Upper lobe of left lung (tissue), 6 donors: ENCODE results near the gene COL3A1. TPM values are rescaled to one million over a fixed set of nuclear protein-coding genes. Genes with fewer than 3 reads are reported as not detected.

Experiments
- ATAC-seq, 2 donors: fragments of 200-7000 bp; cut with Tn5 transposase; one replicate each; pipeline ENCODE4 v1.9.1; 2022; ENCODE audit warnings: mild to moderate bottlenecking in 2 of 2, moderate library complexity in 2 of 2; ENCODE audit not compliant: low FRiP score in 2 of 2
- DNase-seq, 2 donors: peaks; one replicate each; pipeline ENCODE4 v3.0.0-alpha.2; 2019 to 2020
- H3K27ac ChIP-seq, 4 donors: fragments of 200-600 bp; sonication (generic); one replicate each; pipeline ENCODE4 v1.5.1; 2016 to 2019
- H3K27me3 ChIP-seq, 4 donors: fragments of 200-600 bp; sonication (generic); one replicate each; pipeline ENCODE4 v1.5.1; 2017 to 2019
- H3K36me3 ChIP-seq, 4 donors: fragments of 200-600 bp; sonication (generic); one replicate each; pipeline ENCODE4 v1.5.1; 2016 to 2019
- H3K4me1 ChIP-seq, 4 donors: fragments of 200-600 bp; sonication (generic); one replicate each; pipeline ENCODE4 v1.5.1; 2018 to 2019
- H3K4me3 ChIP-seq, 4 donors: fragments of 200-600 bp; sonication (generic); one replicate each; pipeline ENCODE4 v1.5.1; 2017 to 2019; ENCODE audit warnings: mild to moderate bottlenecking in 2 of 4, moderate library complexity in 1 of 4
- H3K9me3 ChIP-seq, 4 donors: fragments of 200-600 bp; sonication (generic); one replicate each; pipeline ENCODE4 v1.5.1; 2018 to 2019
- EP300 ChIP-seq, 4 donors: sonication (generic); formaldehyde crosslinking; IDR thresholded peaks; one replicate each; pipeline ENCODE4 v1.5.1; 2017; ENCODE audit warnings: antibody characterized with exemption in 4 of 4, control low read depth in 2 of 4
- POLR2A ChIP-seq, 4 donors: fragments of 450-650 bp; IDR thresholded peaks; one replicate each; pipeline ENCODE4 v1.5.1; 2016 to 2017; ENCODE audit warnings: antibody characterized with exemption in 4 of 4, mild to moderate bottlenecking in 2 of 4
- POLR2AphosphoS5 ChIP-seq, 2 donors: sonication (generic); formaldehyde crosslinking; IDR thresholded peaks; one replicate each; pipeline ENCODE4 v1.5.1; 2017; ENCODE audit warnings: antibody characterized with exemption in 2 of 2
- WGBS, 2 donors: methylation state at CpG; one replicate each; pipeline ENCODE4 v1.1.5; 2017 to 2018; 5-methylcytosine and 5-hydroxymethylcytosine counted together
- total RNA-seq, 6 donors: library from RNA; depleted of rRNA in 4 of 6; stranded (reverse); fragments of >200 nt in 4 of 6; gene quantifications; one replicate each; pipeline versions ENCODE4 v1.1.0 to v1.2.1, GENCODE V29; 2016 to 2021
- TF ChIP-seq, protein P1 (sequence below), 6 experiments: fragments of 450-650 bp in 4 of 6; fragments of 200-600 bp in 2 of 6; sonication (generic) in 2 of 6; IDR thresholded peaks; one replicate each; pipeline ENCODE4 v1.5.1; 2016 to 2019; ENCODE audit warnings: antibody characterized with exemption in 6 of 6
- donor health status: DM: no; HTN: no; CAD: no; lungs with moderate emphysema.
- donor health status: DM: no; HTN: yes; CAD: no; lungs with severe emphysema.

The COL3A1 gene
- total RNA-seq, 6 donors from 2014 or later, result 41.1 to 508 (median 122) TPM

DNA sequence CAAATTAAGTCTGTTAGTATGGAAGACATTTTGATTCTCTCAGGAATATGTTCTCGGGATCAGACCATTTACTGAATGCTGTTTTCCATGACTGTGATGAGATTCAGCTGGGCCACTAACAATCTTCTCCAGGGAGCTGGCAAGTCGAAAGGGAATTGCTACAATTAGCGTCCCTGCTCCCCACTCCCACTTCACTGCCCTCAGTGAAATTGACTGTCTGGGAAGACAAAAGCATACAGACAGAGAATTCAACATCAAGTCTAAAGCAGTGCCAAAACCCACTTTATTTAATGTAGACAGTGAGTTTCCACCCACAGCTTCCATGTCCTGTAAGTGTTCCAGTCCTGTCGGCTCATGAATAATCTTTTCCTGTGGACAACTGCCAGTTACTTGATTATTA lies 34.0 kb upstream of the COL3A1 start:
- H3K4me1 ChIP-seq, result no peaks in the 10 kb centered on the region
- H3K27me3 ChIP-seq, result no peaks in the 10 kb centered on the region
- peak in 1 of 2 donors; percentile 28 for ATAC-seq
- DNase-seq, result no peak
- no peak overlapping the region for H3K4me3 ChIP-seq
- H3K27ac ChIP-seq, result no peak overlapping the region
- 62 to 64% methylated on average over 4 of the region's 4 CpGs for WGBS, 2 donors
- H3K36me3 ChIP-seq, result no peaks in the 10 kb centered on the region
- TF ChIP-seq EP300 (IDR thresholded peaks at IDR 0.05) (no peak), POLR2A (IDR thresholded peaks at IDR 0.05) (no peak), POLR2AphosphoS5 (IDR thresholded peaks at IDR 0.05) (no peak)
- TF ChIP-seq, protein P1, sequence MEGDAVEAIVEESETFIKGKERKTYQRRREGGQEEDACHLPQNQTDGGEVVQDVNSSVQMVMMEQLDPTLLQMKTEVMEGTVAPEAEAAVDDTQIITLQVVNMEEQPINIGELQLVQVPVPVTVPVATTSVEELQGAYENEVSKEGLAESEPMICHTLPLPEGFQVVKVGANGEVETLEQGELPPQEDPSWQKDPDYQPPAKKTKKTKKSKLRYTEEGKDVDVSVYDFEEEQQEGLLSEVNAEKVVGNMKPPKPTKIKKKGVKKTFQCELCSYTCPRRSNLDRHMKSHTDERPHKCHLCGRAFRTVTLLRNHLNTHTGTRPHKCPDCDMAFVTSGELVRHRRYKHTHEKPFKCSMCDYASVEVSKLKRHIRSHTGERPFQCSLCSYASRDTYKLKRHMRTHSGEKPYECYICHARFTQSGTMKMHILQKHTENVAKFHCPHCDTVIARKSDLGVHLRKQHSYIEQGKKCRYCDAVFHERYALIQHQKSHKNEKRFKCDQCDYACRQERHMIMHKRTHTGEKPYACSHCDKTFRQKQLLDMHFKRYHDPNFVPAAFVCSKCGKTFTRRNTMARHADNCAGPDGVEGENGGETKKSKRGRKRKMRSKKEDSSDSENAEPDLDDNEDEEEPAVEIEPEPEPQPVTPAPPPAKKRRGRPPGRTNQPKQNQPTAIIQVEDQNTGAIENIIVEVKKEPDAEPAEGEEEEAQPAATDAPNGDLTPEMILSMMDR (IDR thresholded peaks at IDR 0.05), result no peak
- H3K9me3 ChIP-seq, result peaks cover 0 to 4% (median 0%) of the 10 kb centered on the region in 4 donors

DNA sequence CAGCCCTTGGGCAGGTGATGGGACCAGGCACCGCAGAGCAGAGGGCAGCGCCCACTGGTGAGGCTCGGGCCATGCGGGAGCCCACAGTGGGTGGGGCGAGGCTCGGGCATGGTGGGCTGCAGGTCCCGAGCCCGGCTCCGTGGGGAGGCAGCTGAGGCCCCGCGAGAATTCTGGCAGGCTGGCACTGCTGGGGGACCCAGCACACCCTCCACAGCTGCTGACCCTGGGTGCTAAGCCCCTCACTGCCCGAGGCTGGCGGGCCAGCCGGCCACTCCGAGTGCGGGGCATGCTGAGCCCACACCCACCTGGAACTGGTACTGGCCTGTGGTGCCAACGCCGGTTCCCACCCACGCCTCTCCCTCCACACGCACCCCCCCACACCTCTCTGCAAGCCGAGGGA lies 29.7 kb upstream of the COL3A1 start:
- peak in 1 of 2 donors; percentile 61 for DNase-seq
- TF ChIP-seq EP300 (IDR thresholded peaks at IDR 0.05) (no peak), POLR2AphosphoS5 (IDR thresholded peaks at IDR 0.05) (no peak), POLR2A (IDR thresholded peaks at IDR 0.05) (no peak)
- TF ChIP-seq, protein P1 (IDR thresholded peaks at IDR 0.05), result no peak
- Histone ChIP-seq H3K27me3 (no peaks in the 10 kb centered on the region), H3K27ac (no peak overlapping the region), H3K9me3 (peaks cover 0 to 4% (median 0%) of the 10 kb centered on the region in 4 donors), H3K4me1 (no peaks in the 10 kb centered on the region), H3K36me3 (no peaks in the 10 kb centered on the region), H3K4me3 (no peak overlapping the region)
- peak in 1 of 2 donors; percentile 35 for ATAC-seq
- WGBS, 2 donors, result 85 to 100% methylated on average over 2 to 12 of the region's 21 CpGs

DNA sequence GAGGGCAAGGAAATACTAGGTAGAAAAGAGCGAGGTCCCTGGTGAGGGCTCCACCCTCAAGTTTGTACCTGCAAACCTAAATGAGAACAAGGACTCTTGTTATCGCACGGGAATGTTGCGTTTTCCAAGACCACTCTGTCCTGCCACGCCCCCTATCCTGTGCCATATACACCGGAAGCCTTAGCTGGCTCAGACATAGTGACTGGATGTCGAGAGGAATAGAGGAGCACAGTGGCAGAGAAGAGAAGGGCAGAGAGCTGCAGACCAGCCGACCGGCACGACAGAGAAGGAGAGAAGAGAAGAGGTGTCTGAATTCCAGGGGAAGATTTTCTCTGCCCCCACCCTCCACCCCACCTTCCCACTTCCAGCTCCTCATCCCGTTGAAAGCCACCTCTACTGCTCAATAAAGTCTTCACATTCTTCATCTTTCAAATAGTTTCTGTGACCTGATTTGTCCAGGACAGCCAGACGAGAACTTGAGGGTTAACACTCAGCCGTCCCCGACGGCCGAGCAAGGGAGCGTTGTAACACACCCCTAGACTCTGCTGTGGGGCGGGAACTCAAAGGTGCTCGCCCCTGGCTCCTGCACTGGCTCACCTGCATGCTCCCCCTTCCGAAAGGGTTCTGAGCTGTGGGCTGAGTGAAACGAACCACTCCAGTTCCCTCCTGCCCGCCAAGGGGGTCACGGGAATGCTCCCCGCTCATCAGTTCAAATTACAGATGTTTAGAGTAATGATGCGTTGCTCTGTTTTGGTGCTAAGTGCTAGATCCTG lies 24.9 kb upstream of the COL3A1 start:
- no peaks in the 10 kb centered on the region for H3K36me3 ChIP-seq
- ATAC-seq, result peak in 1 of 2 donors; percentile 26
- DNase-seq, result peak in 1 of 2 donors; percentile 33
- no peak overlapping the region for H3K27ac ChIP-seq
- no peak overlapping the region for H3K4me3 ChIP-seq
- no peaks in the 10 kb centered on the region for H3K27me3 ChIP-seq
- no peaks in the 10 kb centered on the region for H3K4me1 ChIP-seq
- no peak for TF ChIP-seq POLR2AphosphoS5 (IDR thresholded peaks at IDR 0.05)
- no peak for TF ChIP-seq EP300 (IDR thresholded peaks at IDR 0.05)
- no peak for TF ChIP-seq POLR2A (IDR thresholded peaks at IDR 0.05)
- TF ChIP-seq, protein P1 (IDR thresholded peaks at IDR 0.05), result no peak
- 91 to 93% methylated on average over 25 of the region's 25 CpGs for WGBS, 2 donors
- peaks cover 0 to 4% (median 0%) of the 10 kb centered on the region in 4 donors for H3K9me3 ChIP-seq

DNA sequence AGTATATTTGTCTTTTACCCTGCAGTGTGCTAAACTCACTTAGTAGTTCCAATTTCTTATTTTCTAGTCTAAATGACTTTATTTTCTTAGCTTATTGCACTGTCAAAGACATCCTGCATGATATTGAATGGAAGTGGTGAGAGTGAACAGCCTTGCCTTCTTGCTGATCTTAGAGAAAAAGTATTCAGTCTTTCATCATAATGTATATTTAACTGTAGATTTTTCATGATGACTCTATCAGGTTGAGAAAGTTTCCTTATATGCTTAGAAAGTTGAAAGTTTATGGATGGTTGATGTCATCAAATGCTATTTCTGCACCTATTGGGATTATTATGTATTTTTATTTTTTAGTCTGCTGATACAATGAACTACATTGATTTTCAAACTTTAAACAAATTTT lies 21.3 kb upstream of the COL3A1 start:
- Histone ChIP-seq H3K27ac (no peak overlapping the region), H3K27me3 (no peaks in the 10 kb centered on the region), H3K36me3 (no peaks in the 10 kb centered on the region), H3K4me3 (no peak overlapping the region), H3K4me1 (no peaks in the 10 kb centered on the region), H3K9me3 (no peaks in the 10 kb centered on the region)
- TF ChIP-seq POLR2A (IDR thresholded peaks at IDR 0.05) (no peak), POLR2AphosphoS5 (IDR thresholded peaks at IDR 0.05) (no peak), EP300 (IDR thresholded peaks at IDR 0.05) (no peak)
- TF ChIP-seq, protein P1 (IDR thresholded peaks at IDR 0.05), result no peak
- DNase-seq, result no peak
- ATAC-seq, result no peak

DNA sequence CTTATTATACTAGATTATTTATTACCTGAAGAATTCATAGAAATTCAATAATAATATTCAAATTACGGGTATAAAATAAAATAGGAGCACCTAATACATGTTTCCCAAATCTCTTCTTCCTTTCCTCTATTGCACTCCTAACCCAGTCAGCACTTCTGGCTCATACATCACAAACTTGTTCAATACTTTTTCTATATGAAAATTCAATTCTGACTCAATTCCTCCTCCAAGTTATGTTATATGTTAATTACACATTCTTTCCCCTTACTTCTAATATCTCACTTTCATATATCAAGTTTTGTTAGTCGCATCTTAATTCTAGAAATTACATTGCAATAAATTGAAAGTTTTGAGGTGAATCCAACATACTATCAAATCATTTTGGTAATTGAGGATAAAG lies 17.9 kb upstream of the COL3A1 start:
- Histone ChIP-seq H3K27ac (no peak overlapping the region), H3K27me3 (no peaks in the 10 kb centered on the region), H3K9me3 (no peaks in the 10 kb centered on the region), H3K4me3 (no peak overlapping the region), H3K36me3 (no peaks in the 10 kb centered on the region), H3K4me1 (no peaks in the 10 kb centered on the region)
- ATAC-seq (no peak), DNase-seq (no peak)
- 77 to 88% methylated on average over 2 of the region's 2 CpGs for WGBS, 2 donors
- TF ChIP-seq POLR2AphosphoS5 (IDR thresholded peaks at IDR 0.05) (no peak), POLR2A (IDR thresholded peaks at IDR 0.05) (no peak), EP300 (IDR thresholded peaks at IDR 0.05) (no peak)
- TF ChIP-seq, protein P1 (IDR thresholded peaks at IDR 0.05), result no peak
